Fibroblast of skin of left biceps (primary cell): ENCODE measurements around the gene EEF1G.
"Not testable (repeated sequence)": the region's sequence is repeated elsewhere in the genome, so short reads cannot be mapped to it uniquely, and the experiment has no call there.

Experiments used
- DNase-seq, 2 experiments: peaks; one replicate each; pipeline ENCODE4 v3.0.0-alpha.2; 2013; ENCODE audit warnings: low read depth in 2 of 2

The EEF1G gene

GRCh38 chr11:62573592-62574362, at the start of gene EEF1G:
TSS of gene EEF1G (minus strand) at chr11:62573891. CDS start at chr11:62573842, 49 bp downstream.
- DNase-seq = peak; percentile 99 to 100

- DNase-seq = no peak
Measured at GRCh38 chr11:62622476-62623089, 48.9 kb upstream of the EEF1G start.

GRCh38 chr11:62621567-62622470, 48.1 kb upstream of the EEF1G start, which contains the start of gene B3GAT3:
TSS of gene B3GAT3 (minus strand) at chr11:62621986. CDS start at chr11:62621947, 39 bp downstream.
- peak; percentile 81 to 87 for DNase-seq

- DNase-seq = no peak
Measured at GRCh38 chr11:62621027-62621566, 47.4 kb upstream of the EEF1G start.

GRCh38 chr11:62616957-62617356, 43.3 kb upstream of the EEF1G start:
- DNase-seq = not testable (repeated sequence)

- DNase-seq = no peak
Measured at GRCh38 chr11:62615521-62615920, 41.8 kb upstream of the EEF1G start.

- no peak for DNase-seq
Measured at GRCh38 chr11:62614275-62614674, 40.6 kb upstream of the EEF1G start.

GRCh38 chr11:62613291-62613778, 39.6 kb upstream of the EEF1G start:
- no peak for DNase-seq

GRCh38 chr11:62612366-62613290, 38.9 kb upstream of the EEF1G start, which contains the start of the genes EML3 and ROM1:
TSS of gene EML3 (minus strand) at chr11:62612775. CDS start at chr11:62612457, 318 bp downstream.
TSS of gene ROM1 (plus strand) at chr11:62613257. CDS start at chr11:62613282, 25 bp downstream.
- peak; percentile 38 to 49 for DNase-seq

GRCh38 chr11:62611705-62612365, 38.1 kb upstream of the EEF1G start:
- no peak for DNase-seq

GRCh38 chr11:62610814-62611704, 37.4 kb upstream of the EEF1G start:
- DNase-seq = no peak

GRCh38 chr11:62610403-62610802, 36.7 kb upstream of the EEF1G start:
- DNase-seq = no peak

- DNase-seq = no peak
Measured at GRCh38 chr11:62608776-62609175, 35.1 kb upstream of the EEF1G start.

GRCh38 chr11:62607714-62608113, 34.0 kb upstream of the EEF1G start:
- no peak for DNase-seq

GRCh38 chr11:62605902-62606301, 32.2 kb upstream of the EEF1G start:
- no peak for DNase-seq

- no peak for DNase-seq
Measured at GRCh38 chr11:62605467-62605866, 31.8 kb upstream of the EEF1G start.

- no peak for DNase-seq
Measured at GRCh38 chr11:62604460-62605120, 30.9 kb upstream of the EEF1G start.

- DNase-seq = no peak
Measured at GRCh38 chr11:62603776-62604299, 30.1 kb upstream of the EEF1G start.
